Panc1 (cell line): Measurements from ENCODE around the gene SPATC1L. TPM values are rescaled to one million over a fixed set of nuclear protein-coding genes. Genes with fewer than 3 reads are reported as not detected.

Experiments used
- ATAC-seq: fragments of 200-7000 bp; cut with Tn5 transposase; 2 replicates; pipeline ENCODE4 v1.9.1; 2020; ENCODE audit warnings: mild to moderate bottlenecking, moderate library complexity
- BruUV-seq: library from RNA; stranded (reverse); fragments of 400-500 nt; replicated peaks from 2 replicates; lab custom pipeline; 2021; lab: Mats Ljungman, UMichigan
- CTCF ChIA-PET: fragments of 300-600 bp; sonication (Branson Sonifier 250); formaldehyde crosslinking; loops from one replicate; lab custom pipeline; 2022; ENCODE audit warnings: antibody characterized with exemption; lab: Charles Lee
- POLR2A ChIA-PET: fragments of 300-600 bp; sonication (Branson Sonifier 250); formaldehyde crosslinking; loops from one replicate; lab custom pipeline; 2022; ENCODE audit warnings: antibody characterized with exemption; lab: Charles Lee
- DNase-seq: peaks from one replicate; pipeline ENCODE4 v3.0.0-alpha.2; 2010; ENCODE audit warnings: low read depth, low spot score
- H3K27ac ChIP-seq: 2 replicates; pipeline ENCODE4 v1.5.1; 2011; ENCODE audit warnings: mild to moderate bottlenecking, low read length, inconsistent platforms
- H3K27me3 ChIP-seq: fragments of 200-500 bp; sonication (Bioruptor generic); 2 replicates; pipeline ENCODE4 v1.6.0; 2014; ENCODE audit warnings: low read length, inconsistent platforms; ENCODE audit not compliant: control insufficient read depth, insufficient read depth
- H3K36me3 ChIP-seq: fragments of 200-500 bp; sonication (Bioruptor generic); 2 replicates; pipeline ENCODE4 v1.5.1; 2014; ENCODE audit warnings: inconsistent platforms, mild to moderate bottlenecking, low read length, moderate library complexity; ENCODE audit not compliant: control insufficient read depth, insufficient read depth
- H3K4me1 ChIP-seq: 2 replicates; pipeline ENCODE4 v1.5.1; 2011; ENCODE audit warnings: inconsistent platforms, mild to moderate bottlenecking, low read length, moderate library complexity; ENCODE audit not compliant: control insufficient read depth, insufficient read depth
- H3K4me3 ChIP-seq, 2 experiments: 2 replicates each; pipeline ENCODE4 v1.5.1; 2011 to 2012; ENCODE audit warnings: low read depth in 2 of 2, low read length in 2 of 2, mild to moderate bottlenecking in 2 of 2, inconsistent platforms in 1 of 2, moderate library complexity in 1 of 2
- H3K9me3 ChIP-seq: fragments of 200-500 bp; sonication (Bioruptor generic); 2 replicates; pipeline ENCODE4 v1.5.1; 2014; ENCODE audit warnings: low read depth, mild to moderate bottlenecking, inconsistent platforms, low read length, moderate library complexity; ENCODE audit not compliant: control insufficient read depth, insufficient read depth
- CTCF ChIP-seq: fragments of 450-650 bp; IDR thresholded peaks from 2 replicates; pipeline ENCODE4 v1.5.1; 2017; ENCODE audit warnings: mild to moderate bottlenecking
- POLR2AphosphoS5 ChIP-seq: IDR thresholded peaks from 2 replicates; pipeline ENCODE4 v1.6.1; 2012; ENCODE audit warnings: mild to moderate bottlenecking, low read depth, low read length, moderate library complexity
- REST ChIP-seq, 2 experiments: IDR thresholded peaks; 2 replicates each; pipeline ENCODE4 v1.6.1; 2011 to 2012; ENCODE audit warnings: low read depth in 2 of 2, control low read depth in 1 of 2, low read length in 1 of 2, mild to moderate bottlenecking in 1 of 2, moderate library complexity in 1 of 2; ENCODE audit not compliant: insufficient read depth in 1 of 2
- SIN3A ChIP-seq: IDR thresholded peaks from 2 replicates; pipeline ENCODE4 v1.6.1; 2012; ENCODE audit warnings: low read depth, mild to moderate bottlenecking, low read length, moderate library complexity, borderline replicate concordance; ENCODE audit not compliant: insufficient read depth
- TCF7L2 ChIP-seq: IDR thresholded peaks from 2 replicates; pipeline ENCODE4 v1.6.1; 2011; ENCODE audit warnings: mild to moderate bottlenecking, low read depth, low read length, inconsistent platforms
- in situ Hi-C: cut with HindIII; loops from 2 replicates; pipeline ENCODE4 v1.10.0; 2016; ENCODE audit warnings: low sequenced_read_pairs, low pct_unique_long_range_greater_than_20kb
- intact Hi-C: fragments of 100-400 bp; cut with micrococcal nuclease; formaldehyde crosslinking; loops from one replicate; pipeline ENCODE4 v1.10.0; 2022; ENCODE audit not compliant: unreplicated experiment
- total RNA-seq: library from RNA; stranded (reverse); gene quantifications from one replicate; pipeline ENCODE4 v1.2.1, GENCODE V29; 2021; ENCODE audit not compliant: unreplicated experiment

The SPATC1L gene
- total RNA-seq, 1 experiment from 2014 or later = 0.26 TPM

- Histone ChIP-seq H3K4me3 (no peak overlapping the region), H3K27me3 (no peaks in the 10 kb centered on the region), H3K4me1 (no peaks in the 10 kb centered on the region), H3K27ac (no peak overlapping the region), H3K9me3 (no peaks in the 10 kb centered on the region), H3K36me3 (no peaks in the 10 kb centered on the region)
- ChIA-PET CTCF (no interaction called here), POLR2A (no interaction called here)
- ATAC-seq = no peak
- in situ Hi-C loops (no loop called here), intact Hi-C loops (no loop called here)
- no peak for DNase-seq
- BruUV-seq = no TSS peak
- no peak for TF ChIP-seq CTCF
- TF ChIP-seq TCF7L2 = no peak
- no peak for TF ChIP-seq POLR2AphosphoS5
- no peak for TF ChIP-seq REST (IDR thresholded peaks at IDR 0.05; ENCODE audit: insufficient read depth in 1 of 2, low read depth in 2 of 2, low read length in 1 of 2)
- TF ChIP-seq SIN3A = no peak
Measured at GRCh38 chr21:46194374-46195334, 10.4 kb upstream of the SPATC1L start.

GRCh38 chr21:46193829-46194373 lies 9.6 kb upstream of the SPATC1L start:
- ChIA-PET POLR2A (no interaction called here), CTCF (no interaction called here)
- Histone ChIP-seq H3K4me3 (no peak overlapping the region), H3K36me3 (no peaks in the 10 kb centered on the region), H3K27ac (no peak overlapping the region), H3K9me3 (no peaks in the 10 kb centered on the region), H3K27me3 (no peaks in the 10 kb centered on the region), H3K4me1 (peaks cover under 1% of the 10 kb centered on the region; the same call in 1 of the 2 replicates)
- no TSS peak for BruUV-seq
- intact Hi-C loops (no loop called here), in situ Hi-C loops (no loop called here)
- ATAC-seq (no peak), DNase-seq (no peak)
- TF ChIP-seq CTCF (no peak), TCF7L2 (no peak), REST (IDR thresholded peaks at IDR 0.05; ENCODE audit: insufficient read depth in 1 of 2, low read depth in 2 of 2, low read length in 1 of 2) (no peak), POLR2AphosphoS5 (no peak), SIN3A (no peak)
